NCI-H2196 treated with DMSO at 0.1 percent for 48 hours (cell line): Measurements from ENCODE around the gene TMUB1.
A peak's percentile ranks its signal among the peaks of the same experiment; 100 is the strongest.

ENCODE experiments used
- DNase-seq: peaks from one replicate; lab custom pipeline; 2025; ENCODE audit not compliant: unreplicated experiment; lab: John Stamatoyannopoulos, UW

The TMUB1 gene

GRCh38 chr7:151071032-151071866, 12.0 kb downstream of the TMUB1 start:
- no peak for DNase-seq

- DNase-seq, result no peak
Observed at GRCh38 chr7:151070574-151070960, 12.7 kb downstream of the TMUB1 start.

- DNase-seq, result no peak
Observed at GRCh38 chr7:151069841-151070573, 13.3 kb downstream of the TMUB1 start.

GRCh38 chr7:151068069-151068773, 15.1 kb downstream of the TMUB1 start:
- DNase-seq, result no peak

GRCh38 chr7:151066273-151066974, 16.9 kb downstream of the TMUB1 start:
- DNase-seq, result no peak

GRCh38 chr7:151065516-151065915, 17.8 kb downstream of the TMUB1 start:
- DNase-seq, result no peak

- DNase-seq, result no peak
Observed at GRCh38 chr7:151064993-151065392, 18.3 kb downstream of the TMUB1 start.

GRCh38 chr7:151064454-151064853, 18.8 kb downstream of the TMUB1 start:
- DNase-seq, result no peak

GRCh38 chr7:151063212-151063561, 20.1 kb downstream of the TMUB1 start:
- no peak for DNase-seq

GRCh38 chr7:151062399-151063211, 20.7 kb downstream of the TMUB1 start:
- no peak for DNase-seq

- DNase-seq, result no peak
Observed at GRCh38 chr7:151062111-151062398, 21.2 kb downstream of the TMUB1 start.

- no peak for DNase-seq
Observed at GRCh38 chr7:151061213-151062110, 21.8 kb downstream of the TMUB1 start.

- no peak for DNase-seq
Observed at GRCh38 chr7:151060416-151061212, 22.7 kb downstream of the TMUB1 start.

GRCh38 chr7:151060113-151060415, 23.2 kb downstream of the TMUB1 start:
- no peak for DNase-seq

GRCh38 chr7:151059367-151060112, 23.8 kb downstream of the TMUB1 start, which contains the start of gene SLC4A2:
SLC4A2 (plus strand) TSS chr7:151059589; CDS start chr7:151061988, 2,399 bp downstream.
- DNase-seq, result peak; percentile 7

GRCh38 chr7:151058781-151059366, 24.4 kb downstream of the TMUB1 start:
- no peak for DNase-seq

- peak; percentile 88 for DNase-seq
Observed at GRCh38 chr7:151057989-151058780, 25.1 kb downstream of the TMUB1 start.
